ENCODE measurements around the gene C19orf25. TPM values are rescaled to one million over a fixed set of nuclear protein-coding genes. Genes with fewer than 3 reads are reported as not detected.
A peak's percentile ranks its signal among the peaks of the same experiment; 100 is the strongest.
"Not testable (repeated sequence)": the region's sequence is repeated elsewhere in the genome, so short reads cannot be mapped to it uniquely, and the experiment has no call there.

C19orf25 gene
- total RNA-seq, 1 donor from 2014 or later: 29.7 TPM

GRCh38 chr19:1483131-1483978, 4.3 kb upstream of the C19orf25 start:
- Mint-ChIP-seq H3K27ac (ENCODE audit: unreplicated experiment) (no peak overlapping the region), H3K36me3 (ENCODE audit: low read depth, unreplicated experiment) (peaks cover 5% of the 10 kb centered on the region), H3K9me3 (ENCODE audit: unreplicated experiment) (no peaks in the 10 kb centered on the region), H3K4me3 (ENCODE audit: unreplicated experiment) (no peak overlapping the region), H3K4me1 (ENCODE audit: unreplicated experiment) (peaks cover 8% of the 10 kb centered on the region), H3K27me3 (ENCODE audit: unreplicated experiment) (peaks cover 5% of the 10 kb centered on the region)
- no peak for TF ChIP-seq CTCF (IDR thresholded peaks at IDR 0.05; ENCODE audit: unreplicated experiment)
- DNase-seq (ENCODE audit: low spot score): no peak

GRCh38 chr19:1482361-1483130, 3.5 kb upstream of the C19orf25 start:
- peaks cover 6% of the 10 kb centered on the region for H3K36me3 Mint-ChIP-seq (ENCODE audit: low read depth, unreplicated experiment)
- no peak overlapping the region for H3K4me3 Mint-ChIP-seq (ENCODE audit: unreplicated experiment)
- no peak overlapping the region for H3K27ac Mint-ChIP-seq (ENCODE audit: unreplicated experiment)
- H3K9me3 Mint-ChIP-seq (ENCODE audit: unreplicated experiment): no peaks in the 10 kb centered on the region
- DNase-seq (ENCODE audit: low spot score): no peak
- peaks cover 8% of the 10 kb centered on the region for H3K4me1 Mint-ChIP-seq (ENCODE audit: unreplicated experiment)
- H3K27me3 Mint-ChIP-seq (ENCODE audit: unreplicated experiment): peaks cover 5% of the 10 kb centered on the region
- no peak for TF ChIP-seq CTCF (IDR thresholded peaks at IDR 0.05; ENCODE audit: unreplicated experiment)

- Mint-ChIP-seq H3K36me3 (ENCODE audit: low read depth, unreplicated experiment) (peaks cover 10% of the 10 kb centered on the region), H3K9me3 (ENCODE audit: unreplicated experiment) (no peaks in the 10 kb centered on the region), H3K4me1 (ENCODE audit: unreplicated experiment) (peaks cover 8% of the 10 kb centered on the region), H3K27me3 (ENCODE audit: unreplicated experiment) (peaks cover 5% of the 10 kb centered on the region), H3K4me3 (ENCODE audit: unreplicated experiment) (no peak overlapping the region), H3K27ac (ENCODE audit: unreplicated experiment) (no peak overlapping the region)
- DNase-seq (ENCODE audit: low spot score): no peak
- no peak for TF ChIP-seq CTCF (IDR thresholded peaks at IDR 0.05; ENCODE audit: unreplicated experiment)
These were observed 2.9 kb upstream of the C19orf25 start for GRCh38 chr19:1481893-1482360.

GRCh38 chr19:1481224-1481892, 2.3 kb upstream of the C19orf25 start:
- H3K9me3 Mint-ChIP-seq (ENCODE audit: unreplicated experiment): no peaks in the 10 kb centered on the region
- H3K27ac Mint-ChIP-seq (ENCODE audit: unreplicated experiment): no peak overlapping the region
- no peak overlapping the region for H3K4me3 Mint-ChIP-seq (ENCODE audit: unreplicated experiment)
- DNase-seq (ENCODE audit: low spot score): no peak
- H3K36me3 Mint-ChIP-seq (ENCODE audit: low read depth, unreplicated experiment): peaks cover 10% of the 10 kb centered on the region
- H3K27me3 Mint-ChIP-seq (ENCODE audit: unreplicated experiment): peaks cover 5% of the 10 kb centered on the region
- TF ChIP-seq CTCF (IDR thresholded peaks at IDR 0.05; ENCODE audit: unreplicated experiment): no peak
- peaks cover 8% of the 10 kb centered on the region for H3K4me1 Mint-ChIP-seq (ENCODE audit: unreplicated experiment)

- H3K27ac Mint-ChIP-seq (ENCODE audit: unreplicated experiment); H3K27me3 Mint-ChIP-seq (ENCODE audit: unreplicated experiment); H3K9me3 Mint-ChIP-seq (ENCODE audit: unreplicated experiment); H3K4me1 Mint-ChIP-seq (ENCODE audit: unreplicated experiment); DNase-seq (ENCODE audit: low spot score): not testable (repeated sequence)
- Mint-ChIP-seq H3K36me3 (ENCODE audit: low read depth, unreplicated experiment) (peaks cover 14% of the 10 kb centered on the region), H3K4me3 (ENCODE audit: unreplicated experiment) (peak overlapping the region; percentile 76)
These were observed 2.0 kb downstream of the C19orf25 start for GRCh38 chr19:1477056-1477455.

Measured in endothelial cell (in vitro differentiated cells).